K562 (cell line): ENCODE results near the gene DCTN2. TPM values are rescaled to one million over a fixed set of nuclear protein-coding genes. Genes with fewer than 3 reads are reported as not detected.

ENCODE experiments used
- IFI16 ChIP-seq: fragments of 250-450 bp; sonication (Bioruptor Pico); IDR thresholded peaks from 2 replicates; pipeline ENCODE4 v2.1.2; 2022; ENCODE audit warnings: mild to moderate bottlenecking, inconsistent platforms
- MAZ ChIP-seq, 2 experiments: fragments of 450-650 bp in 1 of 2; sonication (generic) in 1 of 2; formaldehyde crosslinking; IDR thresholded peaks in 1 of 2; conservative IDR thresholded peaks in 1 of 2; 2 replicates each; pipeline versions ENCODE4 v1.4.0 to v1.5.0; 2020; ENCODE audit warnings: mild to moderate bottlenecking in 1 of 2, missing genetic modification reagents in 1 of 2
- MTF1 ChIP-seq: fragments of 250-450 bp; sonication (Bioruptor Pico); IDR thresholded peaks from 2 replicates; pipeline ENCODE4 v1.9.0; 2021; ENCODE audit warnings: moderate library complexity, mild to moderate bottlenecking, inconsistent platforms, borderline replicate concordance
- NR2C1 ChIP-seq, 2 experiments: fragments of 450-650 bp; IDR thresholded peaks; 2 replicates each; pipeline ENCODE4 v1.6.1; 2017; ENCODE audit warnings: mild to moderate bottlenecking in 2 of 2, antibody characterized with exemption in 1 of 2, inconsistent platforms in 1 of 2, missing compliant biosample characterization in 1 of 2, missing genetic modification characterization in 1 of 2
- POLR2G ChIP-seq: fragments of 200-400 bp; formaldehyde crosslinking; IDR thresholded peaks from 2 replicates; pipeline ENCODE4 v1.6.1; 2017; ENCODE audit warnings: low read depth, mild to moderate bottlenecking, antibody characterized with exemption, low read length, moderate library complexity
- SIX5 ChIP-seq, 2 experiments: IDR thresholded peaks; 2 replicates each; pipeline ENCODE4 v1.6.1; 2011; ENCODE audit warnings: low read length in 2 of 2, borderline replicate concordance in 1 of 2, low read depth in 1 of 2, mild to moderate bottlenecking in 1 of 2, moderate library complexity in 1 of 2; ENCODE audit not compliant: insufficient read depth in 1 of 2
- ZBTB7A ChIP-seq: IDR thresholded peaks from 2 replicates; pipeline ENCODE4 v1.6.1; 2011; ENCODE audit warnings: low read depth, mild to moderate bottlenecking, low read length, moderate library complexity, borderline replicate concordance; ENCODE audit not compliant: control insufficient read depth
- polyA plus RNA-seq, 8 experiments: library from polyadenylated mRNA; depleted of rRNA in 4 of 8; stranded (reverse) in 5 of 8; unstranded in 3 of 8; fragments of >200 nt; fragmentation: Nextera tagmentation in 2 of 8; fragmentation: Illumina TruSeq in 1 of 8; extraction: Ambion mirVana in 2 of 8; extraction: Trizol in 1 of 8; gene quantifications; 2 replicates each; pipeline versions ENCODE4 v1.2.1 to v1.2.3, GENCODE V29; 2011 to 2014; ENCODE audit warnings: inconsistent platforms in 1 of 8, missing spikeins in 1 of 8
- total RNA-seq, 7 experiments: library from RNA; depleted of rRNA in 6 of 7; stranded (reverse); fragments of >200 nt in 6 of 7; fragmentation: Illumina TruSeq in 2 of 7; extraction: Trizol in 2 of 7; gene quantifications; 2 replicates each; pipeline versions ENCODE4 v1.2.1 to v1.2.3, GENCODE V29; 2011 to 2021; ENCODE audit warnings: low replicate concordance in 1 of 7
- TF ChIP-seq, protein P1 (sequence below): fragments of 150-350 bp; IDR thresholded peaks from 2 replicates; pipeline ENCODE4 v1.6.1; 2014; ENCODE audit warnings: low read depth, mild to moderate bottlenecking, low read length, borderline replicate concordance
- TF ChIP-seq, protein P2 (sequence below): fragments of 450-650 bp; formaldehyde crosslinking; IDR thresholded peaks from 2 replicates; pipeline ENCODE4 v1.4.0; 2020; ENCODE audit warnings: mild to moderate bottlenecking

The DCTN2 gene
- total and polyA plus RNA-seq, 9 of the 15 experiments (the other 6 are each of a cell fraction or from before 2014, with no cell fraction given): 43.6 to 270 (median 125) TPM

DNA sequence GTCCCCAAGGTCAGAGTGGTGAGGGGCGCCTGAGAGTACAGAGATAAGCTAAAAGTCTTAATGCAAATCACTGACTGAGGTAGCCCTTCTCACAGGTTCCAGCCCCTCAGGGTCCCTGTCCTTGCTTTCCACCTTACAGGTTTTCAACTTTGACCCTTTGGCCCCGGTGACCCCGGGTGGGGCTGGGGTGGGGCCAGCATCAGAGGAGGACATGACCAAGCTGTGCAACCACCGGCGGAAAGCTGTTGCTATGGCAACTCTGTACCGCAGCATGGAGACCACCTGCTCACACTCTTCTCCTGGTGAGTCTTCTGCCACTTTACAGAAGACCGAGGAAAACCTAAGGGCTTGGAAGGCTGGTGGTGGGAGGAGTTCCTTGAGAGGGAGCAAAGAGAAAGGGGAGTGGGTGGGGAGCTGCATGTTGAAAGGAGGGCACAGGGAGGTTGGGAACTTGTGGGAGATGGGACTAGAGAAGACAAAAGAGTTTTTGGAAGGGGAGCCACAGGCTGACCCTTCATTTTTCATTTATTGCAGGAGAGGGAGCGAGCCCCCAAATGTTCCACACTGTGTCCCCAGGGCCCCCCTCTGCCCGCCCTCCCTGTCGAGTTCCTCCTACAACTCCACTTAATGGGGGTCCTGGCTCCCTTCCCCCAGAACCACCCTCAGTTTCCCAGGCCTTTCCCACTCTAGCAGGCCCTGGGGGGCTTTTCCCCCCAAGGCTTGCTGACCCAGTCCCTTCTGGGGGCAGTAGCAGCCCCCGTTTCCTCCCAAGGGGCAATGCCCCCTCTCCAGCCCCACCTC is 22.0 kb downstream of the DCTN2 start (continued):
- no peak for TF ChIP-seq MTF1 (CRISPR knock-in tag)
- TF ChIP-seq, protein P1, sequence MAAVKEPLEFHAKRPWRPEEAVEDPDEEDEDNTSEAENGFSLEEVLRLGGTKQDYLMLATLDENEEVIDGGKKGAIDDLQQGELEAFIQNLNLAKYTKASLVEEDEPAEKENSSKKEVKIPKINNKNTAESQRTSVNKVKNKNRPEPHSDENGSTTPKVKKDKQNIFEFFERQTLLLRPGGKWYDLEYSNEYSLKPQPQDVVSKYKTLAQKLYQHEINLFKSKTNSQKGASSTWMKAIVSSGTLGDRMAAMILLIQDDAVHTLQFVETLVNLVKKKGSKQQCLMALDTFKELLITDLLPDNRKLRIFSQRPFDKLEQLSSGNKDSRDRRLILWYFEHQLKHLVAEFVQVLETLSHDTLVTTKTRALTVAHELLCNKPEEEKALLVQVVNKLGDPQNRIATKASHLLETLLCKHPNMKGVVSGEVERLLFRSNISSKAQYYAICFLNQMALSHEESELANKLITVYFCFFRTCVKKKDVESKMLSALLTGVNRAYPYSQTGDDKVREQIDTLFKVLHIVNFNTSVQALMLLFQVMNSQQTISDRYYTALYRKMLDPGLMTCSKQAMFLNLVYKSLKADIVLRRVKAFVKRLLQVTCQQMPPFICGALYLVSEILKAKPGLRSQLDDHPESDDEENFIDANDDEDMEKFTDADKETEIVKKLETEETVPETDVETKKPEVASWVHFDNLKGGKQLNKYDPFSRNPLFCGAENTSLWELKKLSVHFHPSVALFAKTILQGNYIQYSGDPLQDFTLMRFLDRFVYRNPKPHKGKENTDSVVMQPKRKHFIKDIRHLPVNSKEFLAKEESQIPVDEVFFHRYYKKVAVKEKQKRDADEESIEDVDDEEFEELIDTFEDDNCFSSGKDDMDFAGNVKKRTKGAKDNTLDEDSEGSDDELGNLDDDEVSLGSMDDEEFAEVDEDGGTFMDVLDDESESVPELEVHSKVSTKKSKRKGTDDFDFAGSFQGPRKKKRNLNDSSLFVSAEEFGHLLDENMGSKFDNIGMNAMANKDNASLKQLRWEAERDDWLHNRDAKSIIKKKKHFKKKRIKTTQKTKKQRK: no peak
- 0 out of 4 replicates have a peak, but pooled peaks of 1 of the 2 experiments have one; percentile 34 for TF ChIP-seq MAZ (CRISPR knock-in tag; conservative IDR thresholded peaks at IDR 0.05 in 1 of 2, IDR thresholded peaks at IDR 0.05 in 1 of 2)
- TF ChIP-seq NR2C1 (IDR thresholded peaks at IDR 0.05): peak; percentile 91
- TF ChIP-seq NR2C1 (tag; IDR thresholded peaks at IDR 0.05): peak; percentile 92
- TF ChIP-seq IFI16 (CRISPR knock-in tag): no peak
- TF ChIP-seq ZBTB7A: peak; percentile 65; the same call in 1 of the 2 replicates
- peak; percentile 25; the same call in 1 of the 2 replicates for TF ChIP-seq POLR2G
- TF ChIP-seq SIX5 (IDR thresholded peaks at IDR 0.05; ENCODE audit: borderline replicate concordance in 1 of 2, insufficient read depth in 1 of 2, low read depth in 1 of 2, low read length in 2 of 2): no peak
- TF ChIP-seq, protein P2, sequence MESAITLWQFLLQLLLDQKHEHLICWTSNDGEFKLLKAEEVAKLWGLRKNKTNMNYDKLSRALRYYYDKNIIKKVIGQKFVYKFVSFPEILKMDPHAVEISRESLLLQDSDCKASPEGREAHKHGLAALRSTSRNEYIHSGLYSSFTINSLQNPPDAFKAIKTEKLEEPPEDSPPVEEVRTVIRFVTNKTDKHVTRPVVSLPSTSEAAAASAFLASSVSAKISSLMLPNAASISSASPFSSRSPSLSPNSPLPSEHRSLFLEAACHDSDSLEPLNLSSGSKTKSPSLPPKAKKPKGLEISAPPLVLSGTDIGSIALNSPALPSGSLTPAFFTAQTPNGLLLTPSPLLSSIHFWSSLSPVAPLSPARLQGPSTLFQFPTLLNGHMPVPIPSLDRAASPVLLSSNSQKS: no peak
